HG02588 (cell line): ENCODE measurements around the gene ALDH1A3.
"Not testable (repeated sequence)": the region's sequence is repeated elsewhere in the genome, so short reads cannot be mapped to it uniquely, and the experiment has no call there.

Experiments used
- ATAC-seq: cut with Tn5 transposase; IDR thresholded peaks from one replicate; pipeline ENCODE4 v1.9.1; 2021; ENCODE audit warnings: mild to moderate bottlenecking, moderate library complexity; ENCODE audit not compliant: unreplicated experiment

ALDH1A3 gene

GRCh38 chr15:100879464-100880138 is at the start of gene ALDH1A3:
TSS of gene ALDH1A3 (plus strand) at chr15:100879831. CDS start at chr15:100879908, 77 bp downstream.
- no peak for ATAC-seq

- no peak for ATAC-seq
Observed at GRCh38 chr15:100831467-100831866, 48.2 kb upstream of the ALDH1A3 start.

- ATAC-seq = no peak
Observed at GRCh38 chr15:100832149-100832942, 47.3 kb upstream of the ALDH1A3 start.

GRCh38 chr15:100833417-100834389 is 45.9 kb upstream of the ALDH1A3 start:
- no peak for ATAC-seq

- no peak for ATAC-seq
Observed at GRCh38 chr15:100834731-100835130, 44.9 kb upstream of the ALDH1A3 start.

- ATAC-seq = no peak
Observed at GRCh38 chr15:100835636-100836035, 44.0 kb upstream of the ALDH1A3 start.

GRCh38 chr15:100836501-100836900 is 43.1 kb upstream of the ALDH1A3 start:
- no peak for ATAC-seq

GRCh38 chr15:100841426-100841825 is 38.2 kb upstream of the ALDH1A3 start:
- ATAC-seq = no peak

GRCh38 chr15:100842756-100843730 is 36.6 kb upstream of the ALDH1A3 start:
- ATAC-seq = no peak

- no peak for ATAC-seq
Observed at GRCh38 chr15:100844167-100844566, 35.5 kb upstream of the ALDH1A3 start.

GRCh38 chr15:100844778-100845177 is 34.9 kb upstream of the ALDH1A3 start:
- ATAC-seq = no peak

- ATAC-seq = no peak
Observed at GRCh38 chr15:100847194-100847593, 32.4 kb upstream of the ALDH1A3 start.

- no peak for ATAC-seq
Observed at GRCh38 chr15:100849021-100849854, 30.4 kb upstream of the ALDH1A3 start.

GRCh38 chr15:100849855-100850218 is 29.8 kb upstream of the ALDH1A3 start:
- no peak for ATAC-seq

GRCh38 chr15:100851428-100852015 is 28.1 kb upstream of the ALDH1A3 start:
- not testable (repeated sequence) for ATAC-seq

- ATAC-seq = no peak
Observed at GRCh38 chr15:100852630-100853029, 27.0 kb upstream of the ALDH1A3 start.

GRCh38 chr15:100853676-100854440 is 25.8 kb upstream of the ALDH1A3 start:
- no peak for ATAC-seq

- ATAC-seq = no peak
Observed at GRCh38 chr15:100856867-100857266, 22.8 kb upstream of the ALDH1A3 start.
